GM06990 (cell line): ENCODE data around the gene ADORA1.

ENCODE experiments used
- DNase-seq: peaks from one replicate; pipeline ENCODE4 v3.0.0-alpha.2; 2011; ENCODE audit not compliant: insufficient read length; ENCODE audit errors: extremely low read depth
- H3K27me3 ChIP-seq: replicated peaks from 2 replicates; pipeline ENCODE4 v1.6.0; 2011; ENCODE audit warnings: low read length; ENCODE audit not compliant: control insufficient read depth, insufficient read depth
- H3K36me3 ChIP-seq: 2 replicates; pipeline ENCODE4 v1.5.1; 2011; ENCODE audit warnings: low read length; ENCODE audit not compliant: control insufficient read depth, insufficient read depth
- H3K4me3 ChIP-seq: replicated peaks from 2 replicates; pipeline ENCODE4 v1.5.1; 2011; ENCODE audit warnings: low read depth, mild to moderate bottlenecking, control low read depth, low read length
- TF ChIP-seq, protein P1 (sequence below): IDR thresholded peaks from 2 replicates; pipeline ENCODE4 v1.5.1; 2011; ENCODE audit warnings: low read length, control low read depth, mild to moderate bottlenecking, inconsistent platforms; ENCODE audit not compliant: insufficient read depth, poor library complexity, severe bottlenecking

ADORA1 gene

DNA sequence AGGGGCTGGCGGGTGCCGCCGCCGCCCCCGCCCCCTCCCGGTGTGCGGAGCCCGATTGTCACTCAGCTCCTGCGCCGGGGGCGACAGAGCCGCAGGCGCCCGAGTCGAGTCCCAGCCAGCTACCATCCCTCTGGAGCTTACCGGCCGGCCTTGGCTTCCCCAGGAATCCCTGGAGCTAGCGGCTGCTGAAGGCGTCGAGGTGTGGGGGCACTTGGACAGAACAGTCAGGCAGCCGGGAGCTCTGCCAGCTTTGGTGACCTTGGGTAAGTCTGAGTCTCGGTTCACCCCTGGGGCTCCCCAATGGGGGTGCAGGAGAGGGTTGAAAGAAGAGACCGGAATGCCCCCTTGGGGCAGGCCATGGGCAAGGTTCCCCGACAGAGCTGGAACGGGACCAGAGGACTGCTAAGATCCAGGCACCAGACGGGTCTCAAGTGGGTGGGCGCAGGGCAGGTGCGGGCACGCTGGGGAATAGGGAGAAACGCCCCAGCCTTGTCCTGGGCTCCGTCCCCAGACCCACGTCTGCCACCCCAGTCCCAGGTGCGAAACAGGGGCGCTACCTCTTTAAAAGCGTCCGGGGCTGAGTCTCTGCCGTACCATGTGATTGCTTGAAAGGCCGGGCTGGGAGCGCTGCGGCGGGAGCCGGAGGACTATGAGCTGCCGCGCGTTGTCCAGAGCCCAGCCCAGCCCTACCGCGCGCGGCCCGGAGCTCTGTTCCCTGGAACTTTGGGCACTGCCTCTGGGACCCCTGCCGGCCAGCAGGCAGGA, at the start of gene ADORA1:
Gene ADORA1, plus strand, starts transcription at position 61 of the 765 bp plus-strand sequence. CDS start 1,116 bp downstream, outside the sequence.
- TF ChIP-seq, protein P1, sequence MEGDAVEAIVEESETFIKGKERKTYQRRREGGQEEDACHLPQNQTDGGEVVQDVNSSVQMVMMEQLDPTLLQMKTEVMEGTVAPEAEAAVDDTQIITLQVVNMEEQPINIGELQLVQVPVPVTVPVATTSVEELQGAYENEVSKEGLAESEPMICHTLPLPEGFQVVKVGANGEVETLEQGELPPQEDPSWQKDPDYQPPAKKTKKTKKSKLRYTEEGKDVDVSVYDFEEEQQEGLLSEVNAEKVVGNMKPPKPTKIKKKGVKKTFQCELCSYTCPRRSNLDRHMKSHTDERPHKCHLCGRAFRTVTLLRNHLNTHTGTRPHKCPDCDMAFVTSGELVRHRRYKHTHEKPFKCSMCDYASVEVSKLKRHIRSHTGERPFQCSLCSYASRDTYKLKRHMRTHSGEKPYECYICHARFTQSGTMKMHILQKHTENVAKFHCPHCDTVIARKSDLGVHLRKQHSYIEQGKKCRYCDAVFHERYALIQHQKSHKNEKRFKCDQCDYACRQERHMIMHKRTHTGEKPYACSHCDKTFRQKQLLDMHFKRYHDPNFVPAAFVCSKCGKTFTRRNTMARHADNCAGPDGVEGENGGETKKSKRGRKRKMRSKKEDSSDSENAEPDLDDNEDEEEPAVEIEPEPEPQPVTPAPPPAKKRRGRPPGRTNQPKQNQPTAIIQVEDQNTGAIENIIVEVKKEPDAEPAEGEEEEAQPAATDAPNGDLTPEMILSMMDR, result no peak
- H3K4me3 ChIP-seq, result no peak within 1 kb of the TSS
- no peaks in the 10 kb centered on the region for H3K36me3 ChIP-seq
- DNase-seq, result no peak
- H3K27me3 ChIP-seq, result peaks cover 8% of the 10 kb centered on the region

DNA sequence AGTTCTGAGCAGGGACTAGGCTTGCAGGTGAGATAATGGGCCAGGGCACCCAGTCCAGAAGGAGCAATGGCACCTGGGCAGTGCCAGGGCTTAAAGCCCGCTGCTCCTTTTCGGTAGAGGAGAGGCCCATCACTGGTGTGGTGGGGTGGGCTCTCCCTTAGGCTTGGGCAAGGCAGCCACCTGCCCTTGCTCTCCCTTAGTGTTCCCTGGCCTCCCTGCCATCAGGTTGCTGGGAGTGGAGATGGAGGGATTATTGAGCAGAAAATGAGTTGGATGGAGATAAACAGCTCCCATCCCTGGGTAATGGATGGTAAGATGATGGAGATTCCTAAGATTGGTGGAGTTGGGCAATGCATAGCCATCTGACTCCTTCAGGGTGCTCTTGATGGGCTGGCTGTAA, 49.6 kb upstream of the ADORA1 start:
- Histone ChIP-seq H3K27me3 (peaks cover 3% of the 10 kb centered on the region), H3K36me3 (no peaks in the 10 kb centered on the region), H3K4me3 (no peak overlapping the region)
- no peak for DNase-seq
- TF ChIP-seq, protein P1, result no peak

DNA sequence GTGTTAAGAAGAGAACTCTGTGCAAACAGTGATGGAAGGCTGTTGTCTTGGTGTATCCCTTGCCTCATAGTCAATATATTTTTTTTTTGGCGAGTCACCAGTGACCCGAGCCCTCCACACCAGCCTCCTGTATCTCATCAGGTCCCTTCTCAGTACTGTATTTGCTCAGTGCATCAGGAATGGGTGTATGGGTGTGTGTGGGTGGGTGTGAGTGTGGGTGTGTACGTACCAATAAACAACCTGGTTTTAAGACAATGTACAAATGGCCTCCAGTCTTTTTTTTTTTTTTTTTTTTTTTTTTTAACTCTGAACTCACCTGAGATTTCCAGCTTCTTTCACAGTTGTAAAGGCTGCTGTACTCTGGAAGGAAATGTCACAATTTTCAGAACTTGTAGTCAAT, 49.0 kb upstream of the ADORA1 start:
- TF ChIP-seq, protein P1, result no peak
- Histone ChIP-seq H3K4me3 (no peak overlapping the region), H3K36me3 (no peaks in the 10 kb centered on the region), H3K27me3 (peaks cover 3% of the 10 kb centered on the region)
- no peak for DNase-seq

DNA sequence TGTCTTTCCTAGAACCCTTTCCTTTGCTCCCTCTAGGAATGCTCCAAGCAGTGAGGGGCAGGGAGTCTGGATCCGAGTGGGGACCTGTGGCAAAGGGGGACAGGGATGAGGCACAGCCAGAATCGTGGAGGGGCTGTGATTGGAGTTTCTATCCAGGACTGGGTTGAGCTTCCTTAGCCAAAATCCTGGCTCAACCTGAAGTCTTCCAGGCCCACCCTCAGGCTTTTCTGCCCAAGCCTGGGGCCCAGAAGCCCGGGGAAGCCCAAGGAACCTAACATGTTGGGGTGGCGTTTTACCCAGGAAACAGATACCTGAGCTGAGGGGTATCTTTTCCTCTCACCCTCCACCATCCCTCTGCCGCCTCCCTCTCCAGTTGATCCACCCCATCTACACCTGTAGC, 47.1 kb upstream of the ADORA1 start:
- Histone ChIP-seq H3K27me3 (peaks cover 2% of the 10 kb centered on the region), H3K4me3 (no peak overlapping the region), H3K36me3 (no peaks in the 10 kb centered on the region)
- no peak for DNase-seq
- TF ChIP-seq, protein P1, result no peak

DNA sequence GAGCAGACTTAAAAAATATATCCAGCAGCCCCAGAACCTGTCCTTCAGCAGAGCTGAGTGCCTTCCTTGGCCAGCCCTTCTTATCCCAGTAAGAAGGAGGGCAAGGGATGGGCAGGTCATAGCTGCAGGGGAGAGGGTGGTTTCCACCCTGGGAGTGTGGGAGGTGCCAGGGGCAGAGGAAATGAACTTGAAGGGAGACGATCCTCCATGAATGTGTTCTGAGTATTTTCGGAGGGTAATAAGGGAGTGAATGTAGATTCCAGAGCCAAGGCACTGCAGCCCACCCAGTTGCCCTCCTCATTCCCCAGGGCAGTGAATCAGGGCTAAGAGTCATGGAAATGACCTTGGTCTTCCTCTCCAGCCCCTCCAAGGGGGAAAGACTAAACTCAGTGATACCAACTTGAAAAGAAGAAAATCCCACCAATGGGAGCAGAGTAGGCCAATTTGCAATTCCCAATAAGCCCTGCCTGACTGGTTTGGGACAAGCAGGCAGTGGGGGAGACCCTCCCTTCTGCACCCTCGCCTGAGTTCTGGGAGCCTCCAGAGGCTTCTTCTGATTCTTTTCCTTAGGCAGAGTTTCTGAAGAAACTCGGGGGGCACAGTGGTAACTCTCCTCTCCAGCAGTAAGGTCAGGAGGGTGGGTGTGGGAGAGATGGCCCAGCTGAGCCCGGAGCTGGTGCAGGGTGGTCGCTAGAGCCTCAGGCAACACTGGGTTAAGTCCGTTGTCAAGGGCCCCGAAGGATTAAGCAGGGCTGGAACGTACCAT, 45.9 kb upstream of the ADORA1 start:
- TF ChIP-seq, protein P1, result no peak
- Histone ChIP-seq H3K36me3 (no peaks in the 10 kb centered on the region), H3K4me3 (no peak overlapping the region), H3K27me3 (peaks cover 2% of the 10 kb centered on the region)
- DNase-seq, result no peak
